Measurements from ENCODE around the gene TMEM272. TPM values are rescaled to one million over a fixed set of nuclear protein-coding genes. Genes with fewer than 3 reads are reported as not detected.

The TMEM272 gene
- total and polyA plus RNA-seq, 7 donors = under 0.01 to 0.28 TPM; not detected in 5

- H3K27ac ChIP-seq = no peak overlapping the region
- TF ChIP-seq CTCF (IDR thresholded peaks at IDR 0.05) = no peak
- no peak for TF ChIP-seq EP300 (IDR thresholded peaks at IDR 0.05)
- no peak for TF ChIP-seq POLR2A (IDR thresholded peaks at IDR 0.05)
- TF ChIP-seq POLR2AphosphoS5 (IDR thresholded peaks at IDR 0.05) = no peak
- WGBS, 2 donors = 93 to 95% methylated on average over 17 of the region's 17 CpGs
- DNase-seq = no peak
- H3K4me3 ChIP-seq = no peak overlapping the region
- H3K36me3 ChIP-seq = peaks cover 0 to 11% (median 0%) of the 10 kb centered on the region in 4 donors
- peaks cover 0 to 18% (median 5%) of the 10 kb centered on the region in 4 donors for H3K4me1 ChIP-seq
- no peaks in the 10 kb centered on the region for H3K9me3 ChIP-seq
- intact Hi-C loops (cut with DNase I) = no loop called here
- H3K27me3 ChIP-seq = no peaks in the 10 kb centered on the region
Measured at GRCh38 chr13:51771418-51772104, 73.4 kb downstream of the TMEM272 start.

- Histone ChIP-seq H3K27me3 (no peaks in the 10 kb centered on the region), H3K36me3 (peaks cover 0 to 14% (median 0%) of the 10 kb centered on the region in 4 donors), H3K4me1 (peaks cover 0 to 18% (median 5%) of the 10 kb centered on the region in 4 donors), H3K9me3 (no peaks in the 10 kb centered on the region), H3K27ac (peak overlapping the region; percentile 63 to 72 (median 68)), H3K4me3 (no peak overlapping the region)
- intact Hi-C loops (cut with DNase I) = no loop called here
- no peak for TF ChIP-seq POLR2AphosphoS5 (IDR thresholded peaks at IDR 0.05)
- no peak for TF ChIP-seq POLR2A (IDR thresholded peaks at IDR 0.05)
- no peak for TF ChIP-seq CTCF (IDR thresholded peaks at IDR 0.05)
- no peak for TF ChIP-seq EP300 (IDR thresholded peaks at IDR 0.05)
- DNase-seq = no peak
- 90 to 93% methylated on average over 11 of the region's 11 CpGs for whole genome bisulfite sequencing, 2 donors
Measured at GRCh38 chr13:51770681-51771417, 74.1 kb downstream of the TMEM272 start.

GRCh38 chr13:51770160-51770559 is 74.8 kb downstream of the TMEM272 start:
- intact Hi-C loops (cut with DNase I) = no loop called here
- WGBS, 2 donors = 94 to 95% methylated on average over 6 of the region's 6 CpGs
- no peak overlapping the region for H3K4me3 ChIP-seq
- H3K36me3 ChIP-seq = peaks cover 0 to 14% (median 0%) of the 10 kb centered on the region in 4 donors
- H3K9me3 ChIP-seq = no peaks in the 10 kb centered on the region
- H3K27me3 ChIP-seq = no peaks in the 10 kb centered on the region
- H3K4me1 ChIP-seq = peaks cover 0 to 18% (median 6%) of the 10 kb centered on the region in 4 donors
- TF ChIP-seq POLR2AphosphoS5 (IDR thresholded peaks at IDR 0.05) (no peak), POLR2A (IDR thresholded peaks at IDR 0.05) (no peak), CTCF (IDR thresholded peaks at IDR 0.05) (no peak), EP300 (IDR thresholded peaks at IDR 0.05) (no peak)
- peak overlapping the region; percentile 63 to 72 (median 68) for H3K27ac ChIP-seq
- no peak for DNase-seq

GRCh38 chr13:51769455-51770127 is 75.4 kb downstream of the TMEM272 start:
- no peak for TF ChIP-seq POLR2A (IDR thresholded peaks at IDR 0.05)
- no peak for TF ChIP-seq CTCF (IDR thresholded peaks at IDR 0.05)
- TF ChIP-seq POLR2AphosphoS5 (IDR thresholded peaks at IDR 0.05) = peak; percentile 38 to 76 (median 54)
- peak in 2 of 4 donors; percentile 40 to 76 for TF ChIP-seq EP300 (IDR thresholded peaks at IDR 0.05)
- Histone ChIP-seq H3K36me3 (peaks cover 0 to 14% (median 0%) of the 10 kb centered on the region in 4 donors), H3K9me3 (no peaks in the 10 kb centered on the region), H3K27ac (peak overlapping the region; percentile 63 to 72 (median 68)), H3K27me3 (no peaks in the 10 kb centered on the region), H3K4me1 (peaks cover 0 to 23% (median 11%) of the 10 kb centered on the region in 4 donors), H3K4me3 (no peak overlapping the region)
- intact Hi-C loops (cut with DNase I) = no loop called here
- DNase-seq = peak; percentile 87
- 75 to 81% methylated on average over 11 of the region's 11 CpGs for WGBS, 2 donors
